Neuronal stem cell (in vitro differentiated cells): ENCODE results near the gene SLC38A7.

Experiments used
- DNase-seq: peaks from one replicate; pipeline ENCODE4 v3.0.0-alpha.2; 2013; ENCODE audit warnings: low spot score
- H2AFZ ChIP-seq: one replicate; pipeline ENCODE4 v1.6.1; 2013; ENCODE audit warnings: mild to moderate bottlenecking, low read length, inconsistent platforms
- H2AK5ac ChIP-seq: 2 replicates; pipeline ENCODE4 v1.6.1; 2013; ENCODE audit warnings: low read depth, mild to moderate bottlenecking, inconsistent platforms, low read length, moderate library complexity, mixed read lengths
- H2BK120ac ChIP-seq: 2 replicates; pipeline ENCODE4 v1.6.1; 2013; ENCODE audit warnings: low read depth, mild to moderate bottlenecking, inconsistent platforms, low read length, moderate library complexity, mixed read lengths
- H2BK12ac ChIP-seq: one replicate; pipeline ENCODE4 v1.6.1; 2013; ENCODE audit warnings: low read length, inconsistent platforms
- H2BK15ac ChIP-seq: 2 replicates; pipeline ENCODE4 v1.6.1; 2013; ENCODE audit warnings: mild to moderate bottlenecking, low read length, inconsistent platforms, mixed read lengths
- H2BK5ac ChIP-seq: one replicate; pipeline ENCODE4 v1.6.1; 2013; ENCODE audit warnings: inconsistent platforms, mild to moderate bottlenecking, low read length, moderate library complexity
- H3K14ac ChIP-seq: one replicate; pipeline ENCODE4 v1.6.1; 2013; ENCODE audit warnings: low read length, inconsistent platforms
- H3K18ac ChIP-seq: 2 replicates; pipeline ENCODE4 v1.6.1; 2013; ENCODE audit warnings: low read length, inconsistent platforms
- H3K23ac ChIP-seq: 2 replicates; pipeline ENCODE4 v1.6.1; 2013; ENCODE audit warnings: low read depth, mild to moderate bottlenecking, mixed read lengths, low read length, inconsistent platforms; ENCODE audit not compliant: poor library complexity
- H3K27ac ChIP-seq: replicated peaks from 3 replicates; pipeline ENCODE4 v1.5.1; 2013; ENCODE audit warnings: low read length, inconsistent platforms
- H3K27me3 ChIP-seq, 3 experiments: 2 replicates each; pipeline ENCODE4 v1.6.1; 2013; ENCODE audit warnings: low read length in 3 of 3, mild to moderate bottlenecking in 2 of 3, inconsistent platforms in 1 of 3, low read depth in 1 of 3, mixed read lengths in 1 of 3, moderate library complexity in 1 of 3; ENCODE audit not compliant: control insufficient read depth in 3 of 3, insufficient read depth in 3 of 3
- H3K36me3 ChIP-seq, 2 donors: replicated peaks in 1 of 2; 2 replicates each; pipeline ENCODE4 v1.6.1; 2013; ENCODE audit warnings: low read length in 2 of 2; ENCODE audit not compliant: control insufficient read depth in 2 of 2, insufficient read depth in 2 of 2
- H3K4ac ChIP-seq: 2 replicates; pipeline ENCODE4 v1.6.1; 2013; ENCODE audit warnings: inconsistent platforms, mild to moderate bottlenecking, low read length, moderate library complexity
- H3K4me1 ChIP-seq, 2 donors: 1 replicate in 1 of 2; 2 replicates in 1 of 2; pipeline ENCODE4 v1.6.1; 2013; ENCODE audit warnings: low read length in 2 of 2, low read depth in 1 of 2; ENCODE audit not compliant: control insufficient read depth in 2 of 2, insufficient read depth in 1 of 2
- H3K4me2 ChIP-seq: one replicate; pipeline ENCODE4 v1.6.1; 2013; ENCODE audit warnings: mild to moderate bottlenecking, low read length, inconsistent platforms; ENCODE audit not compliant: insufficient read depth, poor library complexity, severe bottlenecking
- H3K4me3 ChIP-seq, 2 donors: 2 replicates each; pipeline ENCODE4 v1.5.1; 2013; ENCODE audit warnings: low read length in 2 of 2, mild to moderate bottlenecking in 2 of 2, inconsistent platforms in 1 of 2, moderate library complexity in 1 of 2
- H3K79me1 ChIP-seq: one replicate; pipeline ENCODE4 v1.6.1; 2013; ENCODE audit warnings: low read depth, mild to moderate bottlenecking, inconsistent platforms, low read length, moderate library complexity
- H3K9ac ChIP-seq: one replicate; pipeline ENCODE4 v1.6.1; 2013; ENCODE audit warnings: mild to moderate bottlenecking, low read depth, low read length, inconsistent platforms; ENCODE audit not compliant: poor library complexity
- H3K9me3 ChIP-seq, 2 donors: replicated peaks in 1 of 2; 2 replicates each; pipeline versions ENCODE3 to v1.6.1; 2013; ENCODE audit warnings: low read length in 2 of 2, mild to moderate bottlenecking in 2 of 2, inconsistent platforms in 1 of 2, low read depth in 1 of 2, mixed read lengths in 1 of 2, moderate library complexity in 1 of 2; ENCODE audit not compliant: control insufficient read depth in 2 of 2, insufficient read depth in 1 of 2
- H4K8ac ChIP-seq: one replicate; pipeline ENCODE4 v1.6.1; 2013; ENCODE audit warnings: low read depth, mild to moderate bottlenecking, inconsistent platforms, low read length, moderate library complexity
- H4K91ac ChIP-seq: one replicate; pipeline ENCODE4 v1.6.1; 2013; ENCODE audit warnings: low read length, low read depth, mild to moderate bottlenecking, inconsistent platforms; ENCODE audit not compliant: poor library complexity
- WGBS, 2 donors: extraction: QIAGEN DNeasy Blood & Tissue Kit; methylation state at CpG; one replicate each; pipeline ENCODE4 v1.1.7; 2013; ENCODE audit warnings: missing lambda C conversion rate in 2 of 2, mixed read lengths in 1 of 2; ENCODE audit not compliant: insufficient read length in 2 of 2, insufficient replicate concordance in 1 of 2; ENCODE audit errors: extremely low coverage in 2 of 2; 5-methylcytosine and 5-hydroxymethylcytosine counted together

SLC38A7 gene

DNA sequence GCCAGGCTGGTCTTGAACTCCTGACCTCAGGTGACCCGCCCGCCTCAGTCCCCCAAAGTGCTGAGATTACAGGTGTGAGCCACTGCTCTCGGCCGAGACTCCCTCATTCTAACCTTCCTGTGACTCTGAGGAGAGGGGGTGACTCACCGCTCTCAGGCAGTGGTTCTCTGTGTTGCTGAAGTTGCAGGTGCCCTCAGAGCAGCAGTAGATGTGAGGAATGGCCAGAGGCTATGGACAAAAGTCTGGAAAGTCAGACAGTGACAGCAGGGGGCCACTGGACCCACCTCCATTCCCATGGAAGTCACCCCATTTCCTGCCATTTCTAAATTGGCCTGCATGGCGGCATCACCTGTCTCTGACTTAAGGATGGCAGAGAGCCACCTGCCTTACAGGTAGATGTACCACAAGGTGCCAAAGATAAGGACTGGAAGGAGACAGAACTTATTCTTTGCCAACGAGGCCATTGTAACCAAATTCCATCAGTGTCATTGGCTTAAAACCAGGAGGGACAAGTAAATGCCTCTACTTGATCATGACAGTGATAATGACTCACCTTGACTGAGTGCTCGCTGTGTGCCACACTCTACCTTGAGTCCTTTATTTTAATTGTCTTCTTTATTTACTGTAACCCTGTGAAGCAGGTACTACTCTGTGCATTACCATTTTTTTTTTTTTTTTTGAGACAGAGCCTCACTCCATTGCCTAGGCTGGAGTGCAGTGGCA lies 39.6 kb downstream of the SLC38A7 start:
- Histone ChIP-seq H3K18ac (no peak overlapping the region), H4K8ac (no peak overlapping the region), H2AFZ (no peak overlapping the region), H4K91ac (no peak overlapping the region), H2BK5ac (no peak overlapping the region), H3K4me2 (no peak overlapping the region), H3K9me3 (no peaks in the 10 kb centered on the region), H3K4ac (no peak overlapping the region), H2BK12ac (no peak overlapping the region), H2AK5ac (no peak overlapping the region), H3K79me1 (no peaks in the 10 kb centered on the region), H3K4me1 (no peaks in the 10 kb centered on the region), H3K23ac (no peak overlapping the region), H2BK120ac (no peak overlapping the region), H3K27me3 (no peaks in the 10 kb centered on the region), H3K36me3 (no peaks in the 10 kb centered on the region), H2BK15ac (no peak overlapping the region), H3K4me3 (no peak overlapping the region), H3K27ac (no peak overlapping the region), H3K14ac (no peak overlapping the region), H3K9ac (no peak overlapping the region)
- WGBS, 2 donors = no CpG with 5 or more reads among the region's 8 CpGs
- DNase-seq = no peak

DNA sequence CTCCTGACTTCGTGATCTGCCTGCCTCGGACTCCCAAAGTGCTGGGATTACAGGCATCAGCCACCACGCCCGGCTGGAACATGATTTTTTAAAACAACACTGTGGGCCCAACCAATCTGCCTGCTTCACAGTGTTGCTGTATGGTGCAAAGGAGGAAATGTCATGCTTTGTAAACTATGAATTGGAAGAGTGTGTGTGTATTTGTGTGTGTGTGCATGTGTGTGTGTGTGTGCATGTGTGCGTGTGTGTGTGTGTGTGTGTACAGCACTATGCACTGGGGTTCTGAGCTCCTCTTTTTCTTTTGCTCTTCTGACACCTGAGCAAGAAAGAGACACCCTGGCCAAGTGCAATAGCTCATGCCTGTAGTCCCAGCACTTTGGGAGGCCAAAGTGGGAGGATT lies 40.5 kb downstream of the SLC38A7 start:
- DNase-seq = no peak
- Histone ChIP-seq H4K8ac (no peak overlapping the region), H3K36me3 (no peaks in the 10 kb centered on the region), H2BK120ac (no peak overlapping the region), H3K27ac (no peak overlapping the region), H3K18ac (no peak overlapping the region), H2BK15ac (no peak overlapping the region), H3K4ac (no peak overlapping the region), H2BK12ac (no peak overlapping the region), H2AFZ (no peak overlapping the region), H3K27me3 (no peaks in the 10 kb centered on the region), H3K23ac (no peak overlapping the region), H3K4me2 (no peak overlapping the region), H2BK5ac (no peak overlapping the region), H3K14ac (no peak overlapping the region), H3K79me1 (no peaks in the 10 kb centered on the region), H3K9ac (no peak overlapping the region), H4K91ac (no peak overlapping the region), H3K4me3 (no peak overlapping the region), H3K4me1 (no peaks in the 10 kb centered on the region), H2AK5ac (no peak overlapping the region), H3K9me3 (no peaks in the 10 kb centered on the region)
- WGBS, 2 donors = no CpG with 5 or more reads among the region's 5 CpGs

DNA sequence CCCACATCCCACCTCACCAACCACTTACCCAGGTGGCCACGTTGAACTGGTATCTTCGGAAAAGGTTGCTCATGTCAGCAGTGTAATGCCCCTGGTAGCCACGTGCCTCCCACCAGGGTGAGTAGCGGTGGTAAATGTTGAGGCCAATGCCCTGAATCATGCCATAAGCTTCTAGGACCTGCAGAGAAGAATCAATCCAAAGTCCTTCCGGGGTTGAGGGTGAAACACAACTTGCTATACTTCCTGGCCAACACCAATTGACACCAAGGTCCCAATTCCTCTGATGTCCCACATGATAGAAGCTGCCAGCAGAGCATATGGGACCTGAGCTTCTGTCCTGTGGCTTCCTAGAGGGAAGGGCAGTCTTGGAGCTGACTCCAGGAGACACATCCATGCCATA lies 43.6 kb downstream of the SLC38A7 start:
- no peak overlapping the region for H3K4me3 ChIP-seq
- no peak overlapping the region for H3K4me2 ChIP-seq
- H3K23ac ChIP-seq = no peak overlapping the region
- no peak overlapping the region for H3K18ac ChIP-seq
- H2BK5ac ChIP-seq = no peak overlapping the region
- no CpG with 5 or more reads among the region's 5 CpGs for WGBS, 2 donors
- H3K4ac ChIP-seq = no peak overlapping the region
- H3K9me3 ChIP-seq = no peaks in the 10 kb centered on the region
- H3K14ac ChIP-seq = no peak overlapping the region
- H3K79me1 ChIP-seq = no peaks in the 10 kb centered on the region
- DNase-seq = no peak
- no peak overlapping the region for H4K91ac ChIP-seq
- H2BK12ac ChIP-seq = no peak overlapping the region
- H3K27me3 ChIP-seq = peaks cover 0 to 6% (median 0%) of the 10 kb centered on the region in 3 experiments
- no peaks in the 10 kb centered on the region for H3K4me1 ChIP-seq
- no peak overlapping the region for H4K8ac ChIP-seq
- no peaks in the 10 kb centered on the region for H3K36me3 ChIP-seq
- H2AK5ac ChIP-seq = no peak overlapping the region
- no peak overlapping the region for H2BK15ac ChIP-seq
- no peak overlapping the region for H2AFZ ChIP-seq
- H2BK120ac ChIP-seq = no peak overlapping the region
- H3K9ac ChIP-seq = no peak overlapping the region
- no peak overlapping the region for H3K27ac ChIP-seq

DNA sequence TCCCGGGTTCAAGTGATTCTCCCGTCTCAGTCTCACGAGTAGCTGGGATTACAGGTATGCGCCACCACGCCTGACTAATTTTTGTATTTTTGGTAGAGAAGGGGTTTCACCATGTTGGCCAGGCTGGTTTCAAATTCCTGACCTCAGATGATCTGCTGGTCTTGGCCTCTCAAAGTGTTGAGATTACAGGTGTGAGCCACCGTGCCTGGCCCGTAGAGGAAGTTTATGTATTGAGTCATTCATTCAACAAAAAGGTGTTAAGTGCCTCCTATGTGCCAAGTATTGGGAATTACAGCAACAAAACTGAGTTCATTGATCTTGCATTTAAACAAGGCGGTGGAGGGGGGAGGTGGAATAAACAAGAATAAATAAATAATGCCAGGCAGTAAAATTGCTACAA lies 44.7 kb downstream of the SLC38A7 start:
- Histone ChIP-seq H3K4ac (no peak overlapping the region), H2BK15ac (no peak overlapping the region), H3K27ac (no peak overlapping the region), H2AK5ac (no peak overlapping the region), H2AFZ (no peak overlapping the region), H3K14ac (no peak overlapping the region), H3K23ac (no peak overlapping the region), H3K79me1 (no peaks in the 10 kb centered on the region), H2BK120ac (no peak overlapping the region), H2BK5ac (no peak overlapping the region), H3K4me1 (no peaks in the 10 kb centered on the region), H3K9me3 (no peaks in the 10 kb centered on the region), H2BK12ac (no peak overlapping the region), H3K18ac (no peak overlapping the region), H3K9ac (no peak overlapping the region), H4K91ac (no peak overlapping the region), H4K8ac (no peak overlapping the region), H3K4me3 (no peak overlapping the region), H3K36me3 (no peaks in the 10 kb centered on the region), H3K27me3 (peaks cover 0 to 6% (median 0%) of the 10 kb centered on the region in 3 experiments), H3K4me2 (no peak overlapping the region)
- no CpG with 5 or more reads among the region's 8 CpGs for WGBS, 2 donors
- DNase-seq = no peak
